UCSD-AML1 (cell line): Measurements from ENCODE around the gene ATF2.
"Not testable (repeated sequence)": the region's sequence is repeated elsewhere in the genome, so short reads cannot be mapped to it uniquely, and the experiment has no call there.

Experiments used
- DNase-seq: peaks from one replicate; lab custom pipeline; 2025; ENCODE audit not compliant: unreplicated experiment; lab: John Stamatoyannopoulos, UW

The ATF2 gene

DNA sequence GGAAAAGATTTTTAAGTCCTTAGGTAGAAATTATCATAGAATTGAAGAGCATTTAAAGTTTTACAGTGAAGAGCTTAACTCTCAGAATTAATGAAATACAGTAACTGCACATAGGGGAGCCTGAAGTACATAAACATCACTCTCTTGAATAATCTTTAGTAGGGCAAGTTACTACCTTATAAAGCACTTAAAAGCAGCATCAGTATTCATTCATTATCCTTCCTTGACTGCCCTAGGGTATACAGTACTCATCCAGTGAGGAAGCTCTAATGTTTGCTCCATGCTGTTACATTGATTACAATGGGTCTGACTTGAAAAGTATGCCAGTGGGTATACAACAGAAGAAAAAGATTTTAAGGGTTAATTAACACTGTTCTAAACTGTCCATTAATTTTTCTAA lies 66.5 kb downstream of the ATF2 start:
- DNase-seq: no peak

DNA sequence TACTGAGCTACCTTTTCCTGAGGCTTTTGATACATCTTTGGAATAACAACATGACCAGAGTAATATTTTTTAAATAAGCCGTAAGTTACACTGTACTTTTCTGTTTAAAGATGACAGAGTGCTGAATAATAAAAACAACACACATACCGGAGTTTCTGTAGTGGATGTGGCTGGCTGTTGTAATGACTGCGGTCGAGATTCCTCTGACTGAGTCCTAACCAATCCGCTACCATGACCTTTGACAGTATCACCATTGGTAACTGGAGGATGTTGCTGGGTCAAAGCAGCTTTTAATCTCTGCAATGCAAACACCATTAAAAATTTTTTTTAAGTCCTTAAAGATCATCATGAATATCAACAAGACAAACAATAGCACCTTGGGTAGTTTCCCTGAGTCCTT lies 70.7 kb downstream of the ATF2 start:
- DNase-seq: no peak

- DNase-seq: not testable (repeated sequence)
Observed at GRCh38 chr2:175084117-175084516, 83.9 kb downstream of the ATF2 start.

DNA sequence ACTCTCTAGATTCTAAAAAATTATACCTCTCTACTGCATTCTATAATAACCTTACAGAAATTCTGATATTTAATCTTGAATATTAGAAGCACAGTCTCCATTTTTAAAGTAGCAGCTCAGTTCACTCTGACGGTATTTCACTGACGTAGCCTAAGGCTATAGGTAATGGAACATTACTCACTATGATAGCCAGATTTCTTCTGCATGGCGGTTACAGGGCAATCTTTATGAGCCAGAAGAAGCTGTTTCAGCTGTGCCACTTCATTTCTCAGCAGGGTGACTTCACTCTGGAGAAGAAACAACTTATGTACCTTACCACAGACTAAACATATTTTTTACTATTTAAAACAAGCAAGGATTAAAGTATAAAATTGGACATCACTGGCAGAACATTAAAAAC lies 87.5 kb downstream of the ATF2 start:
- DNase-seq: no peak

DNA sequence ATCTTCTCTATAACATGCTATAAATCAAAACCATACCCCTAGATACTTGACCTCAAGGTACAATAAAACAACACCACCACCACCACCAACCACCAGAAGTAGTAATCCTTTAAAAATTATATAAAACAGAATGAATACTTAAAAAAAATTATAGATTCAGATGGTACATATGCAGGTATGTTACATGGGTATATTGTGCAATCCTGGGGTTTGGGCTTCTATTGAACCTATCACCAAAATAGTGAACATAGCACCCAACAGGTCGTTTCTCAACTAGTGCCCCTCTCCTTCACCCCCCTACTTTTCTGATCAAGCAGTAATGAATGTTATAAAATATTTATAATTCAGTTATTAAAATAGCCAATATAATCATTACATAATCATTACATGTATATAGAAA lies 91.7 kb downstream of the ATF2 start:
- no peak for DNase-seq

- DNase-seq: no peak
Observed at GRCh38 chr2:175074478-175074877, 93.5 kb downstream of the ATF2 start.

GRCh38 chr2:175068534-175068933 lies 99.5 kb downstream of the ATF2 start:
- no peak for DNase-seq

DNA sequence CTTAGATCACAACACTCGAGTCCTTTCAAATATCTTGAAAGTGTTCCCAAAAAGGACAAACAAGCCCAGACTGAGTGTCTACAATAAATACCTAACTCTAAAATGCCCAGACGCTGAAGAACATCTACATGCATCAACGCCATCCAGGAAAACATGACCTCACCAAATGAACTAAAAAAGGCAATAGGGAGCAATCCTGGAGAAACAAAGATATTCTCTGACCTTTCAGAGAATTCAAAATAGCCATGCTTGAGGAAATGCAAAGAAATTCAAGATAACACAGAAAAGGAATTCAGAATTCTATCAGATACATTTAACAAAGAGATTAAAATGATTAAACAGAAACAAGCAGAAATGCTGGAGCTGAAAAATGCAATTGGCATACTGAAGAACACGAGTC lies 101.6 kb downstream of the ATF2 start:
- no peak for DNase-seq

GRCh38 chr2:175064797-175065196 lies 103.2 kb downstream of the ATF2 start:
- DNase-seq: no peak

DNA sequence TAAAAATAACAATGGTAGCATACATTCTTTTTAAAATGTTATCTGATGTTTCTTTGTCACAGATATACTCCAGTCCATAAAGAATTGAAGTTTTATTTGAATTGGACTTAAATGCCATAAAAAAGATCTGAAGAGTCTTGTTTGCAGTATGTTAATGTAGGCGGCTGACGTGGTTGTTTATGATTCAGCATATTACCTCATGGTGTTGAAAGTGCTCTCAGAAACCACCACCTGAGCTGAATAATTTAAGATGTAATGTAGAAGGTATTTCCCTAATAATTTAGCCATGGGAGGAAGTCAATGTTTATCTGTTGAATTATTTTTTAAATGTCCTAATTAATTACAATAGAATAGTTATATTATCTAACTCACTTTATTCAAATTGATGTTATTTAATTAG lies 104.3 kb downstream of the ATF2 start:
- DNase-seq: no peak

DNA sequence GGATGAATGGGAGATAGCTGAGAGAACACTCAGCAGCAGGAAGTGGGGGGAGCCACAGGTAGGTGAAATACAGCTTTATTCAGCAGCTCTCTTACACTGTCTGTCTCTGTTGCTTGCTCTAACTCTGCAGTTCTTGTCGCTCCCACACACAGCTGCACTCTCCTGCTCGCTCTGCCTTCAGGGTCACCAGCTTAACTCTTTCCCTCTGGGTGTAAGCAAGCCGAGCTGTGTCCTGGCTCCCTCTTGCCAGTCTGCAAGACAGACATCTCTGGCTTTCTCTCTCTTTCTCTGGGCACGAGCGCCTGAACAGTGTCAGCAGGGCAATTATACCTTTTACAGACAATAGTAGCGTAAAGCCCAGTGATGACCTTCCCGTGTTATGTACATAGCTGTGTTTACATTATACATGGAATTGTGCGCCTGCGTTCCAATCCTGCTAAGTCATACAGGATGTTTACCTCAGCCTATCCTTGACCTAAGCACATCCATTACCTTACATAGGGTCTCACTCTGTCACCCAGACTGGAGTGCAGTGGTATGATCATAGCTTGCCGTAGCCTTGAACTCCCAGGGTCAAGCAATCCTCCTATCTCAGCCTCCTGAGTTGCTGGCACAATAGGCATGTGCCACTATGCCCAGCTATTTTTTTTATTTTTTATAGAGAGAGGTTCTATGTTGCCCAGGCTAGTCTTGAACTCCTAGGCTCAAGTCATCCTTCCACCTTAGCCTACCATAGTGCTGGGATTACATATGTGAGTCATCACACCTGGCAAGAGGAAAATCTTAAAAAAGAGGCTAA lies 105.0 kb downstream of the ATF2 start:
- no peak for DNase-seq

DNA sequence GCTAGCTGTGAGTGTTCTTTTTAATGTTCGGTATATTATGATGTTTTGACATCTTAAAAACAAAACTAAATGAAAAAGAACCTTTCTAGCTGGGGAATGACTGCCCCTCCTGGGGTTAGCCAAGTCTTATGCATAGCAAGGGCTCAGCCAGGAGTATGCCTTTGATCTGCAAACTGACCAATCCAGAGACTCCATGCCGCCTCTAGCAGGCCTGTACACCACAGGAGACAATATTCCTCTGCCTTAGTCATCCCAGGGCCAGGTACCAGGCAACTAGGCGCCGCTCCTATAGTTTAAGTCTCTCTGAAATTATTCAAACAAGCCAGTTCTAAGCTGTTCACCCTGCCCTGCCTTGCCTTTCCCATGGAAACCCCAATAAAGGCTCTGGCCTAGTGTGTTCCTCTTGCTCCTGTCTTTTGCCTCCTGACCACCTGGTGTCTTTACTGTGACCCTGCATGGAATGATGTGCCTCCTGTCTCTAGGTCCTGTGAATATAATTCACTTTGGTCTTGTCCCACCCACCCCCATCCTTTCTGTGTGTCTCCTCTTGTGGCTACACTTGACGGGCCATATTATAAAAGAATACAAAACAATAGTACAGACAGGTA lies 110.8 kb downstream of the ATF2 start:
- DNase-seq: no peak

DNA sequence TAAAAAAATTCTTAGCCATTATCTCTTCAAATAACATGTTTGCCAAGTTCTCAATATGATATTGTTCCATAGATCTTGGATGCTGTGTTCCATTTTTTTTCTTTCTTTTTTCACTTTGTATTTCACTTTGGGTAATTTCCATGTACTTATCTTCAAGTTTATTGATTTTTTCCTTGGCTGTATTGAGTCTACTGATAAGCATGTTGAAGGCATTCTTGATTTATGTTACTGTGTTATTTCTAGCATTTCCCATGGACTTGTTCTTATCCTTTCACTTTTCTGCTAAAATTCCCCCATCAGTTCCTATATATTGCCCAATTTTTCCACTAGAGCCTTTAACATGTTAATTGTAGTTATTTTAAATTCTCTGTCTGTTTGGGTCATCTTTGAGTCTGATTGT lies 112.0 kb downstream of the ATF2 start:
- no peak for DNase-seq

DNA sequence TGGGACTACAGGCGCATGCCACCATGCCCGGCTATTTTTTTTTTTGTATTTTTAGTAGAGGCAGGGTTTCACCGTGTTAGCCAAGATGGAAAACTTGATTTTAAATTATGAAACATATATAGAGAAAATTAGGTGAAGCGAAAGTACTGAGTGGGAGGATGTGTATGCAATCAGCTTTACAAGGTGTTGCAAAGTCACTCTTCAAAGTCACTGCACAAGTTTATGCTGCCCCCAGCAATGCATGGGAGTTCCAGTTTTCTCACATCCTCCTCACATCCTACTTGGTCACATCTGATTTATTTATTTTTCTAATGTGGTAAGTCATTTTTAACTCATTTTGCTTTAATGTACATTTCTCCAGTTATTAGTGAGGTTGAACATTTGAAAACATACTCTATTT lies 113.7 kb downstream of the ATF2 start:
- DNase-seq: no peak

DNA sequence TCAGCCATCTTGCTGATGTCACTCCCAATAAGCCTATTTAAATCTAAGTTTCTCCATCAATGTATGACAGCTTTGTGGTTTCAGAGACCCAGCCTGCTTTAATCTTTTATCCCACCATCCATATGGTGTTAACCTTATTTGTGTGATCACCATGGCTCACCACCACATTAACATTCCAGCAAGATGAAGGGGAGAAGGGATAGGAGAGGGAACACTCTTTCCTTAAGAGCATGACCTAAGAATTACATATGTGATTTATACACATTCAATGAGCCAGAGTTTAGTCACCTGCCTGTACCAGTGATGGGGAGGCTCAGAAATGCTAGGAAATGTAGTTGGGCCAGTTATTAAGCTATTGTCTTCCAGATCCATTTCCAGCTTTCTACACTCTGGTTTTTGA lies 118.3 kb downstream of the ATF2 start:
- DNase-seq: no peak

DNA sequence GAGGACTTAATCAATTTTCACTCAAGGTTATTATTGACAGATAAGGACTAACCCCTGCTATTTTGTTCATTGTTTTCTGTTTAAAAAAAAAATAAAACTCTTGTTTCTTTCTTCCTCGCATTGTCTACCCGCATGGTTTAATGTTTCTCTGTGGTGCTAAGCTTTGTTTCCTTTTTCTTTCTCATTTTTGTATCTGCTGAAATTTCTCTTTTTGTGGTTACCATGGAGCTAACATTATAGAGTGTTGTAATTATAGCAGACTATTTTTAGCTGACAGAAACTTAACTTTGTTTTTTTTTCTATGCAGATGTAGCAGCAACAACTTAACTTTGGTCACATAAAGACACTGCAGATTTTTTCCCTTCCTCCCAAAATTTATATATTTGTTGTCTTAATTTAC lies 119.7 kb downstream of the ATF2 start:
- DNase-seq: no peak

GRCh38 chr2:175039490-175039889 lies 128.5 kb downstream of the ATF2 start:
- no peak for DNase-seq

DNA sequence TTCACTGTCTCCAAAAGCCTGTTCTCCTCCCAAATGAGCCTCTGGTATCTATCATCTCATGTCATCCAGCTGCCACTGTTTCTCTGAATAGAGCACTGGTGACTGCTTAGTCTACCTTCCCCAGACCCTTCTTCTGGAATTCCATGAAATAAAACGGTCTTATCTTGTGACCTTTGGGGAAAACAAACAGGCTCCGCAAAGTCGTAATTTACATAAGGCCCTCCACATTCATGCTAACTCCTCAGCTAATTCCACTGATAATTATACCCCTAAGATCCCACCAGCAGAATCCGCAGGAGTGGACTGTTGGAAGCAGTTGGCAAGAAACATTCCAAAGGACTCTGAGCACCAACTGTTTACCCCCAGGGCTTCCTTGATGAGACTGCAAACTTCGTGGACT lies 129.0 kb downstream of the ATF2 start:
- no peak for DNase-seq

DNA sequence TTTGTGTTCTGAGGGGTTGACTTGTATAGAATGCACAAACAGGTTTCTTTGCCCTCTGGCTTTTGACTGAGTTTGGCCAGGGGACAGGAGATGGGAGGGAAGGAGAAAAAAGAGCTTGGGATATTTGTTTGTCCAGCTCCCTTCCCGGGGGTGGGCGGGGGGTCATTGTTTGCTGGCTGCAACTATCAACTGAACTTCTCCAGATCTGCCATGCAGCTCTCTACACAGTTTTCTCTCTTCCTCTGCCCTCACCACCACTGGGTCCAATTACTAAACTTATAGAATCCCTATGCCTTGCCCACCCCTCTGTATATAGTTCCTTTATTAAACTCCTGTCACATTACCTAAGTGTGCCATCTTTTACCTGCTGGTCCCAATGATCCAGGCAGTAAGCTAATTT lies 130.1 kb downstream of the ATF2 start:
- no peak for DNase-seq

- no peak for DNase-seq
Observed at GRCh38 chr2:175036582-175037018, 131.4 kb downstream of the ATF2 start.

- DNase-seq: no peak
Observed at GRCh38 chr2:175035806-175036205, 132.2 kb downstream of the ATF2 start.

DNA sequence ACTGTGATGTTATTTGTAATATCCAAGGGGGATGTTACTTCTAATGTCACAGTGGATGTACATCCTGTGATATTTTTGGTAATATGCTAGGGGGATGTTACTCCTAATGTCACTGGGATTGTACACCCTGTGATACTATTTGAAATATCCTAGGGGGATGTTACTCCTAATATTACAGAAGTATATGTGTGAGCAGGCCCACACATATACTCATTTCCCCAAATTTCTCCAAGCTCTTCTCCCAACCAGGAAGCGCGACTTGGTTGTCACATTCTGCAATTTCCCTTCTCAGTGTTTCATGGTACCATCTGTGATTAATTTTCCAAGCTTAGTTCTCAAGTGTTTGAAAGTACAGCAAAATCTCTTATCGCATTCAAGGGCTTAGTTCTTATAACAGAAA lies 133.3 kb downstream of the ATF2 start:
- no peak for DNase-seq
